SK-N-SH (cell line): Measurements from ENCODE around the gene OAF.

ENCODE experiments used
- GABPA ChIP-seq: IDR thresholded peaks from 2 replicates; pipeline ENCODE4 v1.4.0; 2012; ENCODE audit warnings: low read depth, mild to moderate bottlenecking
- NRF1 ChIP-seq: IDR thresholded peaks from 2 replicates; pipeline ENCODE4 v1.6.1; 2012; ENCODE audit warnings: low read depth, mild to moderate bottlenecking, low read length
- RFX5 ChIP-seq: IDR thresholded peaks from 2 replicates; pipeline ENCODE4 v1.6.1; 2012; ENCODE audit warnings: mild to moderate bottlenecking, improper control_type of control experiment, low read length
- TF ChIP-seq, protein P1 (sequence below): IDR thresholded peaks from 2 replicates; pipeline ENCODE4 v1.4.0; 2012; ENCODE audit warnings: low read depth, borderline replicate concordance
- TF ChIP-seq, protein P2 (sequence below): fragments of 200-600 bp; sonication (generic); IDR thresholded peaks from 2 replicates; pipeline ENCODE4 v1.6.1; 2017; ENCODE audit warnings: antibody characterized with exemption, mild to moderate bottlenecking, moderate library complexity

DNA sequence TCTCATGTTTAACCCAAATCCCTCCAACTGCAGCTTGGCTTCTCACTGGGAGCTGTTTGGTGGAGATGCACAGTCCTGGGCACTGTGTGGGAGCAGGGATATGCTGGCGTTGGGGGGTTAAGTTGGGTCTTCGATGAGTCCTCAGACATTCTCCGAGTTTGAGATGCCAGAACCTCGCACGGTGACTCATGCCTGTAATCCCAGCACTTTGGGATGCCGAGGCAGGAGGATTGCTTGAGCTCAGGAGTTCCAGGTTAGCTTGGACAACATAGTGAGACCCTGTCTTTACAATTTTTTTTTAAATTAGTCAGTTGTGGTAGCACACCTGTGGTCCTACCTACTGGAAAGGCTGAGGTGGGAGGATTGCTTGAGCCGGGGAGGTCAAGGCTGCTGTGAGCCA lies 49.8 kb downstream of the OAF start:
- no peak for TF ChIP-seq NRF1
- no peak for TF ChIP-seq RFX5
- TF ChIP-seq, protein P1, sequence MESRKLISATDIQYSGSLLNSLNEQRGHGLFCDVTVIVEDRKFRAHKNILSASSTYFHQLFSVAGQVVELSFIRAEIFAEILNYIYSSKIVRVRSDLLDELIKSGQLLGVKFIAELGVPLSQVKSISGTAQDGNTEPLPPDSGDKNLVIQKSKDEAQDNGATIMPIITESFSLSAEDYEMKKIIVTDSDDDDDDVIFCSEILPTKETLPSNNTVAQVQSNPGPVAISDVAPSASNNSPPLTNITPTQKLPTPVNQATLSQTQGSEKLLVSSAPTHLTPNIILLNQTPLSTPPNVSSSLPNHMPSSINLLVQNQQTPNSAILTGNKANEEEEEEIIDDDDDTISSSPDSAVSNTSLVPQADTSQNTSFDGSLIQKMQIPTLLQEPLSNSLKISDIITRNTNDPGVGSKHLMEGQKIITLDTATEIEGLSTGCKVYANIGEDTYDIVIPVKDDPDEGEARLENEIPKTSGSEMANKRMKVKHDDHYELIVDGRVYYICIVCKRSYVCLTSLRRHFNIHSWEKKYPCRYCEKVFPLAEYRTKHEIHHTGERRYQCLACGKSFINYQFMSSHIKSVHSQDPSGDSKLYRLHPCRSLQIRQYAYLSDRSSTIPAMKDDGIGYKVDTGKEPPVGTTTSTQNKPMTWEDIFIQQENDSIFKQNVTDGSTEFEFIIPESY: no peak
- TF ChIP-seq, protein P2, sequence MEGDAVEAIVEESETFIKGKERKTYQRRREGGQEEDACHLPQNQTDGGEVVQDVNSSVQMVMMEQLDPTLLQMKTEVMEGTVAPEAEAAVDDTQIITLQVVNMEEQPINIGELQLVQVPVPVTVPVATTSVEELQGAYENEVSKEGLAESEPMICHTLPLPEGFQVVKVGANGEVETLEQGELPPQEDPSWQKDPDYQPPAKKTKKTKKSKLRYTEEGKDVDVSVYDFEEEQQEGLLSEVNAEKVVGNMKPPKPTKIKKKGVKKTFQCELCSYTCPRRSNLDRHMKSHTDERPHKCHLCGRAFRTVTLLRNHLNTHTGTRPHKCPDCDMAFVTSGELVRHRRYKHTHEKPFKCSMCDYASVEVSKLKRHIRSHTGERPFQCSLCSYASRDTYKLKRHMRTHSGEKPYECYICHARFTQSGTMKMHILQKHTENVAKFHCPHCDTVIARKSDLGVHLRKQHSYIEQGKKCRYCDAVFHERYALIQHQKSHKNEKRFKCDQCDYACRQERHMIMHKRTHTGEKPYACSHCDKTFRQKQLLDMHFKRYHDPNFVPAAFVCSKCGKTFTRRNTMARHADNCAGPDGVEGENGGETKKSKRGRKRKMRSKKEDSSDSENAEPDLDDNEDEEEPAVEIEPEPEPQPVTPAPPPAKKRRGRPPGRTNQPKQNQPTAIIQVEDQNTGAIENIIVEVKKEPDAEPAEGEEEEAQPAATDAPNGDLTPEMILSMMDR: no peak
- TF ChIP-seq GABPA: no peak
